ENCODE data around the gene ANAPC5. TPM values are rescaled to one million over a fixed set of nuclear protein-coding genes. Genes with fewer than 3 reads are reported as not detected.

Gene ANAPC5
- total RNA-seq, 3 donors from 2014 or later = 136 to 152 (median 137) TPM

GRCh38 chr12:121279507-121279915, 72.7 kb downstream of the ANAPC5 start:
- Mint-ChIP-seq H3K4me3 (no peak overlapping the region), H3K27me3 (ENCODE audit: low read depth) (no peaks in the 10 kb centered on the region), H3K36me3 (ENCODE audit: insufficient read depth) (peaks cover 6% of the 10 kb centered on the region), H3K4me1 (ENCODE audit: low read depth) (peaks cover 6% of the 10 kb centered on the region), H3K9me3 (no peaks in the 10 kb centered on the region)
- no peak for ATAC-seq
- no peak for DNase-seq

- no peak for ATAC-seq
- Mint-ChIP-seq H3K27me3 (ENCODE audit: low read depth) (no peaks in the 10 kb centered on the region), H3K4me3 (no peak overlapping the region), H3K36me3 (ENCODE audit: insufficient read depth) (peaks cover 6% of the 10 kb centered on the region), H3K9me3 (no peaks in the 10 kb centered on the region), H3K4me1 (ENCODE audit: low read depth) (peaks cover 6% of the 10 kb centered on the region)
- no peak for DNase-seq
These were observed 73.2 kb downstream of the ANAPC5 start for GRCh38 chr12:121279071-121279375.

- ATAC-seq (no peak), DNase-seq (no peak)
- Mint-ChIP-seq H3K27me3 (ENCODE audit: low read depth) (no peaks in the 10 kb centered on the region), H3K36me3 (ENCODE audit: insufficient read depth) (peaks cover 9% of the 10 kb centered on the region), H3K4me3 (no peak overlapping the region), H3K4me1 (ENCODE audit: low read depth) (peaks cover 6% of the 10 kb centered on the region), H3K9me3 (no peaks in the 10 kb centered on the region)
These were observed 73.8 kb downstream of the ANAPC5 start for GRCh38 chr12:121278169-121279070.

- Mint-ChIP-seq H3K36me3 (ENCODE audit: insufficient read depth) (peaks cover 16% of the 10 kb centered on the region), H3K4me1 (ENCODE audit: low read depth) (peaks cover 6% of the 10 kb centered on the region), H3K27me3 (ENCODE audit: low read depth) (no peaks in the 10 kb centered on the region), H3K9me3 (no peaks in the 10 kb centered on the region), H3K4me3 (no peak overlapping the region)
- no peak for ATAC-seq
- DNase-seq = no peak
These were observed 74.8 kb downstream of the ANAPC5 start for GRCh38 chr12:121277374-121277759.

GRCh38 chr12:121274036-121274763, 78.0 kb downstream of the ANAPC5 start:
- peaks cover 24% of the 10 kb centered on the region for H3K36me3 Mint-ChIP-seq (ENCODE audit: insufficient read depth)
- H3K27me3 Mint-ChIP-seq (ENCODE audit: low read depth) = no peaks in the 10 kb centered on the region
- H3K9me3 Mint-ChIP-seq = no peaks in the 10 kb centered on the region
- no peak overlapping the region for H3K4me3 Mint-ChIP-seq
- ATAC-seq = no peak
- H3K4me1 Mint-ChIP-seq (ENCODE audit: low read depth) = peaks cover 6% of the 10 kb centered on the region
- DNase-seq = no peak

GRCh38 chr12:121273364-121273896, 78.8 kb downstream of the ANAPC5 start:
- ATAC-seq (no peak), DNase-seq (no peak)
- Mint-ChIP-seq H3K4me1 (ENCODE audit: low read depth) (peaks cover 6% of the 10 kb centered on the region), H3K4me3 (no peak overlapping the region), H3K36me3 (ENCODE audit: insufficient read depth) (peaks cover 23% of the 10 kb centered on the region), H3K9me3 (no peaks in the 10 kb centered on the region), H3K27me3 (ENCODE audit: low read depth) (no peaks in the 10 kb centered on the region)

GRCh38 chr12:121267822-121268221, 84.4 kb downstream of the ANAPC5 start:
- ATAC-seq = no peak
- H3K9me3 Mint-ChIP-seq = no peaks in the 10 kb centered on the region
- DNase-seq = no peak
- peaks cover 16% of the 10 kb centered on the region for H3K36me3 Mint-ChIP-seq (ENCODE audit: insufficient read depth)
- H3K4me3 Mint-ChIP-seq = no peak overlapping the region
- H3K4me1 Mint-ChIP-seq (ENCODE audit: low read depth) = no peaks in the 10 kb centered on the region
- no peaks in the 10 kb centered on the region for H3K27me3 Mint-ChIP-seq (ENCODE audit: low read depth)

GRCh38 chr12:121264951-121265515, 87.2 kb downstream of the ANAPC5 start:
- DNase-seq (no peak), ATAC-seq (no peak)
- Mint-ChIP-seq H3K4me1 (ENCODE audit: low read depth) (no peaks in the 10 kb centered on the region), H3K9me3 (no peaks in the 10 kb centered on the region), H3K36me3 (ENCODE audit: insufficient read depth) (peaks cover 21% of the 10 kb centered on the region), H3K4me3 (no peak overlapping the region), H3K27me3 (ENCODE audit: low read depth) (no peaks in the 10 kb centered on the region)

- peaks cover 24% of the 10 kb centered on the region for H3K36me3 Mint-ChIP-seq (ENCODE audit: insufficient read depth)
- DNase-seq (no peak), ATAC-seq (no peak)
- H3K4me1 Mint-ChIP-seq (ENCODE audit: low read depth) = no peaks in the 10 kb centered on the region
- H3K9me3 Mint-ChIP-seq = no peaks in the 10 kb centered on the region
- no peak overlapping the region for H3K4me3 Mint-ChIP-seq
- H3K27me3 Mint-ChIP-seq (ENCODE audit: low read depth) = no peaks in the 10 kb centered on the region
These were observed 88.1 kb downstream of the ANAPC5 start for GRCh38 chr12:121264135-121264534.

- no peak overlapping the region for H3K4me3 Mint-ChIP-seq
These were observed 88.8 kb downstream of the ANAPC5 start for GRCh38 chr12:121263206-121263935.

GRCh38 chr12:121261398-121261797, 90.8 kb downstream of the ANAPC5 start:
- no peaks in the 10 kb centered on the region for H3K4me1 Mint-ChIP-seq (ENCODE audit: low read depth)
- no peaks in the 10 kb centered on the region for H3K27me3 Mint-ChIP-seq (ENCODE audit: low read depth)
- no peak for ATAC-seq
- H3K4me3 Mint-ChIP-seq = no peak overlapping the region
- no peaks in the 10 kb centered on the region for H3K9me3 Mint-ChIP-seq
- H3K36me3 Mint-ChIP-seq (ENCODE audit: insufficient read depth) = peaks cover 32% of the 10 kb centered on the region
- DNase-seq = no peak

More at GRCh38 chr12:121263206-121263935, 88.8 kb downstream of the ANAPC5 start:
- H3K9me3 Mint-ChIP-seq = no peaks in the 10 kb centered on the region
- H3K36me3 Mint-ChIP-seq (ENCODE audit: insufficient read depth) = peaks cover 27% of the 10 kb centered on the region
- ATAC-seq (no peak), DNase-seq (no peak)
- no peaks in the 10 kb centered on the region for H3K27me3 Mint-ChIP-seq (ENCODE audit: low read depth)
- no peaks in the 10 kb centered on the region for H3K4me1 Mint-ChIP-seq (ENCODE audit: low read depth)

GRCh38 chr12:121260091-121260490, 92.1 kb downstream of the ANAPC5 start:
- Mint-ChIP-seq H3K4me3 (no peak overlapping the region), H3K9me3 (no peaks in the 10 kb centered on the region), H3K4me1 (ENCODE audit: low read depth) (no peaks in the 10 kb centered on the region), H3K36me3 (ENCODE audit: insufficient read depth) (peaks cover 36% of the 10 kb centered on the region), H3K27me3 (ENCODE audit: low read depth) (no peaks in the 10 kb centered on the region)
- ATAC-seq = no peak
- DNase-seq = no peak

- Mint-ChIP-seq H3K36me3 (ENCODE audit: insufficient read depth) (peaks cover 44% of the 10 kb centered on the region), H3K4me1 (ENCODE audit: low read depth) (no peaks in the 10 kb centered on the region), H3K4me3 (no peak overlapping the region), H3K27me3 (ENCODE audit: low read depth) (no peaks in the 10 kb centered on the region), H3K9me3 (no peaks in the 10 kb centered on the region)
- DNase-seq = no peak
- ATAC-seq = no peak
These were observed 93.1 kb downstream of the ANAPC5 start for GRCh38 chr12:121259074-121259473.

All from activated T-cell treated with anti-CD3 and anti-CD28 coated beads, Interleukin-2, amount 50 U/mL, for 4 hours (primary cell).